ENCODE results near the gene SLITRK1.
A peak's percentile ranks its signal among the peaks of the same experiment; 100 is the strongest.

Gene SLITRK1

DNA sequence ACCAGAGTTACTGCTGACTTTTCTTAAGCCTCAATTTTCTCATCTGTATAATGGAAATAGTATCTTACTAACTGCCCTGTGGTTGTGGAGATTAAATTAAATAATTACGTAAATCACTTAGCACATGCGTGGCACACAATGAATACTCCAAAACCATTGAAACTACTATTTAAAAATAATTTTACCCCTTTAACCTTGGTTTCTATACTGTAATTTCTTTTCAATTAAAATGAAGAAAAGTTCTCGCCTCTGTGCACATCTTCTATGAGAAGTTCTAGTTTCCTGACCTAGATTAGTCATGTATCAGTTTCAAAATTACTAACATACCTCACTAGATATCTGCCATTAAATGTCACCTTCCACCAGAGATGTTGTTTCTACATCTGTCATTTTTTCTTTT lies 5.7 kb downstream of the SLITRK1 start:
- in situ Hi-C loops (cut with HindIII; ENCODE audit: low sequenced_read_pairs) = no loop called here
- no peak for DNase-seq (ENCODE audit: low read depth, low spot score)
- no peak overlapping the region for H3K4me3 ChIP-seq (ENCODE audit: low read depth, low read length)
- TF ChIP-seq, protein P1, sequence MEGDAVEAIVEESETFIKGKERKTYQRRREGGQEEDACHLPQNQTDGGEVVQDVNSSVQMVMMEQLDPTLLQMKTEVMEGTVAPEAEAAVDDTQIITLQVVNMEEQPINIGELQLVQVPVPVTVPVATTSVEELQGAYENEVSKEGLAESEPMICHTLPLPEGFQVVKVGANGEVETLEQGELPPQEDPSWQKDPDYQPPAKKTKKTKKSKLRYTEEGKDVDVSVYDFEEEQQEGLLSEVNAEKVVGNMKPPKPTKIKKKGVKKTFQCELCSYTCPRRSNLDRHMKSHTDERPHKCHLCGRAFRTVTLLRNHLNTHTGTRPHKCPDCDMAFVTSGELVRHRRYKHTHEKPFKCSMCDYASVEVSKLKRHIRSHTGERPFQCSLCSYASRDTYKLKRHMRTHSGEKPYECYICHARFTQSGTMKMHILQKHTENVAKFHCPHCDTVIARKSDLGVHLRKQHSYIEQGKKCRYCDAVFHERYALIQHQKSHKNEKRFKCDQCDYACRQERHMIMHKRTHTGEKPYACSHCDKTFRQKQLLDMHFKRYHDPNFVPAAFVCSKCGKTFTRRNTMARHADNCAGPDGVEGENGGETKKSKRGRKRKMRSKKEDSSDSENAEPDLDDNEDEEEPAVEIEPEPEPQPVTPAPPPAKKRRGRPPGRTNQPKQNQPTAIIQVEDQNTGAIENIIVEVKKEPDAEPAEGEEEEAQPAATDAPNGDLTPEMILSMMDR (IDR thresholded peaks at IDR 0.05; ENCODE audit: low read depth, low read length) = no peak

DNA sequence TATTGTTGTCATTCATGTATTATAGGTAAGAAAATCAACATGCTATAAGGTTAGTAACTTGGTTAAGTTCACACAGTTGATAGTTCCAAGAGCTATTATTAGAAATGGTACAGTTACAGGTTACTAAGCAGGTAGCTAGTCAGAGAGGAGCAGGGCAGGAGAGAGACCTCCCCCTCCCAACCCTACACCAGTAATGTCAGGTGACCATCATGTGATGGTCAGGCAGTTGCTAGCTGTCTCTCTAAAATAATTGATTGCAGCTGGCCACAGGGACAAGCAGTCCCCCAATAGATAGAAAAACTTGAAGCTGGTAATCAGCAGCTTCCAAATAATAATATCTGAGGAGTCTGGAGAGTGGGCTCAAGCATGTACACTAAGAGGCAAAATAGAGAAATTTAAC lies 14.6 kb downstream of the SLITRK1 start:
- TF ChIP-seq, protein P1 (IDR thresholded peaks at IDR 0.05; ENCODE audit: low read depth, low read length) = no peak
- DNase-seq (ENCODE audit: low read depth, low spot score) = no peak
- in situ Hi-C loops (cut with HindIII; ENCODE audit: low sequenced_read_pairs) = no loop called here
- H3K4me3 ChIP-seq (ENCODE audit: low read depth, low read length) = no peak overlapping the region

DNA sequence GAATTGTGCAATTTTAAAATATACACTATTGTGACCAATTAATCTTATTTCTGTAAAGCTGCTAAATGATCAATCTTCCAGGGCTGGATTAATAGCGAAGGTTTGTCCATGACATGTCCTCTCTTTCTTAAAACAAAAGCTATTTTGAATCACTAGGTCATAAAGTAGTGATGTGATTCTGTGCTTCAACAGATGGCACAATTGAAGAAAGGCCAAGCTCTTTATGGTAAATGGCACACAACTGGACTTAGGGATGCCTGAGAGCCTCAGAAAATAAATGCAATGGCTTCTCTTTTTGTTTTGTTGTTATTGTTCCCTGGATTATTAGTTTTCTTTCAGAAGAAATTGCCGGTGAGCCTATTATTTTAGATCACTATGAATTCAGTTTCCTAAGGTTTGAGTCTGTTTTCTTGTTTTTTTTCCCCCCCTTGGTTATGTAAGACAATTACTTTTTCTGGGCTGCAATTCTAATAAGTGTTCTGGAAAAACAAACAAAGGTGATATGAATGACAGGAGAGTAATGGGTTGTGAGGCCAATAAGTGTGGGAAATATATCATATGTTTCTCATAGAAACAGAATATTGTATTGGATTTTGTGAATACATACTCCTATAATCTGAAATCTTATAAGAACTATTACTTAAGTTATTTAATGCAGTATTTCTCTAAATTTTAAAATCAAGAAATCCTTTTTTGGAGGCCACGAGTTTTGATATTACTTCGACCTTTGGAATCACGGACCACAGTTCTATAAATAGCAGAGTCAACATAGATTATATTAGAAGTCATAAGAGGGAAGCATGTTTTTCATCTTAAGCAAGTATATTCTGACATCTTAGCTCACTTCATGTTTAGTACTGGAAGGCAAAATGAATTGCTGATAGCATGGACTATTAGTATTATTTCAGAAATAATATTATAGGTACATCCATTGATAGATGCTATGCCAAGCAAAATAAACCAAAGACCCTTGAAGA lies 16.8 kb downstream of the SLITRK1 start:
- TF ChIP-seq, protein P1 (IDR thresholded peaks at IDR 0.05; ENCODE audit: low read depth, low read length) = no peak
- in situ Hi-C loops (cut with HindIII; ENCODE audit: low sequenced_read_pairs) = no loop called here
- no peak overlapping the region for H3K4me3 ChIP-seq (ENCODE audit: low read depth, low read length)
- DNase-seq (ENCODE audit: low read depth, low spot score) = no peak

DNA sequence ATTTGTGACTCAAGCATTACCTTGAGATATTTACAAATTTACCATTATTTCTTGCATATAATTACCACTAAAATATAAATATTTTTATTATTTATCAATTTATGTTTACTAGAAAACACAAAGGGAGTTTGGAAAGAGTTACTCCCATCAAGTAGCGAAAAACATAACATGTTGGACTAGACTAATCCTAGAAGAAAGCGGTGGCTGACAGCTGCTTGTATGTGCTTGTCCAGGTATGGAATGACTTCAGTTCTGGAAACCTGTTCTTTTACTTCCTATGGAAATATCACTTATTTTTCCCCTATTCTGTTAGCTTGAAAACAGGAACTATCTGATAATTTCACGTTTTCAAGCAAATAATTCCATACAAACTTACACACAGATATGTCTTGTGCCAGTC lies 28.5 kb downstream of the SLITRK1 start:
- TF ChIP-seq, protein P1 (IDR thresholded peaks at IDR 0.05; ENCODE audit: low read depth, low read length) = no peak
- no peak for DNase-seq (ENCODE audit: low read depth, low spot score)
- H3K4me3 ChIP-seq (ENCODE audit: low read depth, low read length) = no peak overlapping the region
- in situ Hi-C loops (cut with HindIII; ENCODE audit: low sequenced_read_pairs) = no loop called here

DNA sequence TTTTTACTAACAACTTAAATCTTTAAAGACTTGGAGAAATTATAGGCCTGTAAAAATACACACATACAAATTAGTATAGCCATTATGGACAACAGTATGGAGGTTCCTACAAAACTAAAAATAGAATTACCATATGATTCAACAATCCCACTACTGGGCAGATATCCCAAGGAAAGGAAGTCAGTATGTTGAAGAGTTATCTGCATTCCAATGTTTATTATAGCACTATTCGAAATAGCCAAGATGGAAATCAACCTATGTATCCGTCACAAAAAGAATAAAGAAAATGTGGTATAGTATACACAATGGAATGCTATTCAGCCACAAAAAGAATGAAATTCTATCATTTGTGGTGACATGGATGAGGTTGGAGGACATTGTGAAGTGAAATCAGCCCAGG lies 37.2 kb downstream of the SLITRK1 start:
- DNase-seq (ENCODE audit: low read depth, low spot score) = peak; percentile 29
- in situ Hi-C loops (cut with HindIII; ENCODE audit: low sequenced_read_pairs) = no loop called here
- TF ChIP-seq, protein P1 (IDR thresholded peaks at IDR 0.05; ENCODE audit: low read depth, low read length) = no peak
- no peak overlapping the region for H3K4me3 ChIP-seq (ENCODE audit: low read depth, low read length)

DNA sequence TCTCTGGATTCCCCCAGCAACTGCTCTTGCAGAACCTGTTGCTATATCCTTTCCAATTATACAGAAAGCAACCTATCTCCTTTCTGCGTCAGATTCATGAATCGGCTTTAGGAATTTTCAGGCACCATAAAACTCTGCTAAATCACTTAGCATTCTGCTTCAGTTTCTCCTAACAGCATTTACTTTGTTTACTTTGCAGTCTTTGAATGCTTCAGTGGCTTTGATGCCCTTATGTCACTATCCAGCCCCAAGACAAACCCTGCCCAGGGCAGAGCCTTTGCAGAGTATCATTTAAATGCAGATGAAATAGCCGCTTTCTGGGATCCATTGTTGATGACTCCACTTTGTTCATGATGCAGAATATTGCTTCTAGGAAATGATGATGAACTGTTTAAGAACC lies 43.1 kb downstream of the SLITRK1 start:
- in situ Hi-C loops (cut with HindIII; ENCODE audit: low sequenced_read_pairs) = no loop called here
- DNase-seq (ENCODE audit: low read depth, low spot score) = no peak
- H3K4me3 ChIP-seq (ENCODE audit: low read depth, low read length) = no peak overlapping the region
- TF ChIP-seq, protein P1 (IDR thresholded peaks at IDR 0.05; ENCODE audit: low read depth, low read length) = no peak

All from astrocyte of the spinal cord (primary cell).